Suprapubic skin (tissue), 3 donors: ENCODE measurements around the gene FAU.

Experiments
- CTCF ChIP-seq, 2 donors: fragments of 200-600 bp in 1 of 2; fragments of 450-650 bp in 1 of 2; sonication (generic) in 1 of 2; IDR thresholded peaks; one replicate each; pipeline ENCODE4 v1.5.1; 2016 to 2019; ENCODE audit warnings: antibody characterized with exemption in 2 of 2, mild to moderate bottlenecking in 1 of 2, moderate library complexity in 1 of 2
- POLR2A ChIP-seq, 2 donors: fragments of 450-650 bp; IDR thresholded peaks; one replicate each; pipeline ENCODE4 v1.6.1; 2017; ENCODE audit warnings: antibody characterized with exemption in 2 of 2, mild to moderate bottlenecking in 2 of 2, moderate library complexity in 2 of 2

- TF ChIP-seq CTCF (IDR thresholded peaks at IDR 0.05) (no peak), POLR2A (IDR thresholded peaks at IDR 0.05) (no peak)
Observed at GRCh38 chr11:65132988-65133700, 11.2 kb upstream of the FAU start.
